ENCODE results near the gene PPP2R2D. TPM values are rescaled to one million over a fixed set of nuclear protein-coding genes. Genes with fewer than 3 reads are reported as not detected.
"Not testable (repeated sequence)": the region's sequence is repeated elsewhere in the genome, so short reads cannot be mapped to it uniquely, and the experiment has no call there.

PPP2R2D gene
- total RNA-seq, 1 donor from 2014 or later: 54.6 TPM

- no peak for DNase-seq (ENCODE audit: low read depth)
These were observed 7.3 kb downstream of the PPP2R2D start for GRCh38 chr10:131908151-131908550.

- DNase-seq (ENCODE audit: low read depth): no peak
These were observed 8.4 kb downstream of the PPP2R2D start for GRCh38 chr10:131909014-131909808.

GRCh38 chr10:131909929-131910328, 9.1 kb downstream of the PPP2R2D start:
- no peak for DNase-seq (ENCODE audit: low read depth)

GRCh38 chr10:131910663-131911314, 10.0 kb downstream of the PPP2R2D start:
- no peak for DNase-seq (ENCODE audit: low read depth)

GRCh38 chr10:131911451-131911850, 10.6 kb downstream of the PPP2R2D start:
- DNase-seq (ENCODE audit: low read depth): no peak

- DNase-seq (ENCODE audit: low read depth): no peak
These were observed 11.8 kb downstream of the PPP2R2D start for GRCh38 chr10:131912620-131913019.

- no peak for DNase-seq (ENCODE audit: low read depth)
These were observed 14.7 kb downstream of the PPP2R2D start for GRCh38 chr10:131915484-131915883.

- DNase-seq (ENCODE audit: low read depth): no peak
These were observed 15.4 kb downstream of the PPP2R2D start for GRCh38 chr10:131915990-131916766.

- DNase-seq (ENCODE audit: low read depth): not testable (repeated sequence)
These were observed 16.0 kb downstream of the PPP2R2D start for GRCh38 chr10:131916767-131917160.

- not testable (repeated sequence) for DNase-seq (ENCODE audit: low read depth)
These were observed 16.7 kb downstream of the PPP2R2D start for GRCh38 chr10:131917496-131917895.

- not testable (repeated sequence) for DNase-seq (ENCODE audit: low read depth)
These were observed 18.7 kb downstream of the PPP2R2D start for GRCh38 chr10:131919461-131919860.

GRCh38 chr10:131920151-131920550, 19.3 kb downstream of the PPP2R2D start:
- no peak for DNase-seq (ENCODE audit: low read depth)

GRCh38 chr10:131920693-131921092, 19.9 kb downstream of the PPP2R2D start:
- DNase-seq (ENCODE audit: low read depth): no peak

- no peak for DNase-seq (ENCODE audit: low read depth)
These were observed 20.4 kb downstream of the PPP2R2D start for GRCh38 chr10:131921184-131921583.

GRCh38 chr10:131923038-131923756, 22.4 kb downstream of the PPP2R2D start:
- DNase-seq (ENCODE audit: low read depth): no peak

- no peak for DNase-seq (ENCODE audit: low read depth)
These were observed 24.3 kb downstream of the PPP2R2D start for GRCh38 chr10:131925011-131925649.

- no peak for DNase-seq (ENCODE audit: low read depth)
These were observed 24.9 kb downstream of the PPP2R2D start for GRCh38 chr10:131925716-131926115.

- no peak for DNase-seq (ENCODE audit: low read depth)
These were observed 25.4 kb downstream of the PPP2R2D start for GRCh38 chr10:131926253-131926652.

GRCh38 chr10:131926743-131927595, 26.2 kb downstream of the PPP2R2D start:
- DNase-seq (ENCODE audit: low read depth): no peak

Data from renal cortical epithelial cell (primary cell).